Heart right ventricle (tissue), 16 donors: ENCODE results near the gene YAE1. TPM values are rescaled to one million over a fixed set of nuclear protein-coding genes. Genes with fewer than 3 reads are reported as not detected.

Experiments used
- ATAC-seq, 8 donors: fragments of 200-7000 bp; cut with Tn5 transposase; one replicate each; pipeline ENCODE4 v1.9.1; 2020; ENCODE audit warnings: mild to moderate bottlenecking in 8 of 8, moderate library complexity in 8 of 8, moderate number of reproducible peaks in 1 of 8
- DNase-seq, 2 donors: peaks; one replicate each; pipeline ENCODE4 v3.0.0-alpha.2; 2020
- H3K27ac ChIP-seq, 10 donors: fragments of 200-600 bp; sonication (generic) in 2 of 10; one replicate each; pipeline versions ENCODE4 v1.5.0 to v1.8.0; 2020 to 2022; ENCODE audit warnings: mild to moderate bottlenecking in 3 of 10
- H3K27me3 ChIP-seq, 7 donors: fragments of 200-600 bp; one replicate each; pipeline ENCODE4 v1.8.0; 2021 to 2022; ENCODE audit warnings: mild to moderate bottlenecking in 2 of 7
- H3K36me3 ChIP-seq, 9 donors: fragments of 200-600 bp; sonication (generic) in 1 of 9; one replicate each; pipeline versions ENCODE4 v1.5.0 to v1.8.0; 2020 to 2022; ENCODE audit warnings: mild to moderate bottlenecking in 2 of 9
- H3K4me1 ChIP-seq, 9 donors: fragments of 200-600 bp; sonication (generic) in 1 of 9; one replicate each; pipeline versions ENCODE4 v1.5.0 to v1.8.0; 2020 to 2022; ENCODE audit warnings: mild to moderate bottlenecking in 4 of 9
- H3K4me3 ChIP-seq, 10 donors: fragments of 200-600 bp; sonication (generic) in 2 of 10; one replicate each; pipeline versions ENCODE4 v1.5.0 to v1.8.0; 2020 to 2022; ENCODE audit warnings: mild to moderate bottlenecking in 7 of 10, moderate library complexity in 2 of 10
- H3K9me3 ChIP-seq, 11 donors: fragments of 200-600 bp in 10 of 11; sonication (generic) in 2 of 11; one replicate each; pipeline versions ENCODE4 v1.5.0 to v1.8.0; 2013 to 2022; ENCODE audit warnings: mild to moderate bottlenecking in 2 of 11, control low read depth in 1 of 11, moderate library complexity in 1 of 11
- CTCF ChIP-seq, 9 donors: fragments of 200-600 bp; sonication (generic) in 2 of 9; IDR thresholded peaks; one replicate each; pipeline versions ENCODE4 v1.5.0 to v1.8.0; 2021 to 2022; ENCODE audit warnings: antibody characterized with exemption in 9 of 9, mild to moderate bottlenecking in 5 of 9, moderate library complexity in 1 of 9
- WGBS, 2 donors: extraction: QIAGEN DNeasy Blood & Tissue Kit; methylation state at CpG; one replicate each; pipeline ENCODE4 v1.1.7; 2013; ENCODE audit warnings: inconsistent platforms in 1 of 2; 5-methylcytosine and 5-hydroxymethylcytosine counted together
- intact Hi-C, 10 donors: fragments of 100-400 bp; cut with DNase I; formaldehyde crosslinking; loops; one replicate each; pipeline versions ENCODE4 v1.11.1 to v1.14.2; 2022
- polyA plus RNA-seq, 2 donors: library from polyadenylated mRNA; stranded (reverse); fragments of 200-250 nt; gene quantifications; one replicate each; pipeline ENCODE4 v1.2.3, GENCODE V29; 2013
- total RNA-seq, 10 donors: library from RNA; stranded (reverse); fragmentation: NEBNext Ultra II Directional in 3 of 10; extraction: Animal tissue kit (Norgen Biotek cat#: 25700) in 3 of 10; gene quantifications; one replicate each; pipeline versions ENCODE4 v1.2.1 to v1.2.4, GENCODE V29; 2021 to 2023
- donor health status: Arrhythmogenic right ventricular cardiomyopathy.
- donor health status: ischemic (EF 13 %, LVEDD 7.1; RV severe dilation, severe dysfunction).
- donor health status: healthy with polysubstance abuse.
- donor health status: DM: no; HTN: yes; CAD: no.
- donor health status: DM: no; HTN: no; CAD: no.
- donor health status: ischemic (EF 25% LVEDD 6.9; RV normal size, moderate dysfunction).
- donor health status: ischemic (EF 25% LVEDD 5.7; RV mildly dilated, moderate dysfunction).
- donor health status: healthy.
- donor health status: DM: yes; HTN: yes; CAD: no.
- donor health status: Ischemic cardiomyopathy.
- donor health status: ischemic (EF 35%, LVEDD 5.7; RV mildly dilated, moderate dysfunction).
- donor health status: nonischemic (EF 11% LVEDD 7.7; RV severe dilation, severe dysfunction).
- donor health status: DM: yes; HTN: yes; CAD: no.
- donor health status: PGD.
- donor health status: ischemic (EF 29% LVEDD 5.4; RV normal size, mild dysfunction).
- donor health status: nonischemic (EF 23%, LVEDD 6.1; RV moderate dilation, normal function).

YAE1 gene
- total and polyA plus RNA-seq, 12 donors: 10.8 to 34.3 (median 16.0) TPM

DNA sequence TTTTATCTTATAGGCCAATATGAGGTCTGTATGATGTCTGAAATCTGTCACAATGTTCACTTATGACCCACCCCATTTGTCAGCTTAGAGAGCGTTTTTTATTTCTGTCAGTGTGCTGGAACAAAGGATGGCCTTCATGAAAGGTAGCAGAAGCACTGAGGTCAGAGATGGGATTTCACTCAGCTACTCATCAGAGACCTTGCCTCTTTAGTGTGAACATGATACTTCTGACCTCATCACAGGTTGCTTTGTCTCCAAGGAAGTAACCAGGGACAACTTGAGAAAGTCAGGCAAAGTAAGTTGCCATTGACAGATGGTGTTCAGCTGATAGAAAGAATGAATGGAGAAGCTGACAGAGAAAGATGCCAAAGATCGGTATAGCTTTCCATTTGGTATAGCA lies 16.3 kb downstream of the YAE1 start:
- Histone ChIP-seq H3K27me3 (no peaks in the 10 kb centered on the region), H3K4me1 (peaks cover 0 to 4% (median 0%) of the 10 kb centered on the region in 9 donors), H3K4me3 (no peak overlapping the region), H3K9me3 (no peaks in the 10 kb centered on the region), H3K36me3 (peaks cover 0 to 10% (median 0%) of the 10 kb centered on the region in 9 donors), H3K27ac (no peak overlapping the region)
- intact Hi-C loops: loop anchor here in 4 of 10 donors (5.0 to 10.0 kb wide), 3 partner anchors 40 to 472 kb away; partner anchors contain the start of gene RALA (in 1 of the 4)
- TF ChIP-seq CTCF (IDR thresholded peaks at IDR 0.05): no peak
- 87 to 91% methylated on average over 2 of the region's 2 CpGs for WGBS, 2 donors
- DNase-seq (no peak), ATAC-seq (no peak)

- WGBS, 2 donors: 80 to 84% methylated on average over 2 of the region's 2 CpGs
- no peak for TF ChIP-seq CTCF (IDR thresholded peaks at IDR 0.05)
- Histone ChIP-seq H3K36me3 (peaks cover 0 to 8% (median 0%) of the 10 kb centered on the region in 9 donors), H3K9me3 (no peaks in the 10 kb centered on the region), H3K4me3 (no peak overlapping the region), H3K27me3 (no peaks in the 10 kb centered on the region), H3K27ac (no peak overlapping the region), H3K4me1 (peaks cover 0 to 4% (median 0%) of the 10 kb centered on the region in 9 donors)
- ATAC-seq: no peak
- DNase-seq: no peak
- intact Hi-C loops: loop anchor here in 4 of 10 donors (5.0 to 10.0 kb wide), 3 partner anchors 39 to 471 kb away; partner anchors contain the start of gene RALA (in 1 of the 4)
These were observed 17.3 kb downstream of the YAE1 start for GRCh38 chr7:39583539-39583938.

GRCh38 chr7:39587393-39587792 lies 21.2 kb downstream of the YAE1 start:
- intact Hi-C loops: loop anchor here in 2 of 10 donors (5.0 to 10.0 kb wide), 2 partner anchors 35 to 467 kb away; partner anchors contain the start of gene RALA (in 1 of the 2)
- no peak overlapping the region for H3K27ac ChIP-seq
- H3K4me1 ChIP-seq: peaks cover 0 to 25% (median 12%) of the 10 kb centered on the region in 9 donors
- H3K9me3 ChIP-seq: no peaks in the 10 kb centered on the region
- ATAC-seq (no peak), DNase-seq (no peak)
- H3K27me3 ChIP-seq: no peaks in the 10 kb centered on the region
- TF ChIP-seq CTCF (IDR thresholded peaks at IDR 0.05): no peak
- H3K36me3 ChIP-seq: no peaks in the 10 kb centered on the region
- no peak overlapping the region for H3K4me3 ChIP-seq

GRCh38 chr7:39588416-39588815 lies 22.2 kb downstream of the YAE1 start:
- TF ChIP-seq CTCF (IDR thresholded peaks at IDR 0.05): no peak
- intact Hi-C loops: loop anchor here in 2 of 10 donors (5.0 to 10.0 kb wide), 2 partner anchors 34 to 466 kb away; partner anchors contain the start of gene RALA (in 1 of the 2)

More at GRCh38 chr7:39588416-39588815, 22.2 kb downstream of the YAE1 start:
- Histone ChIP-seq H3K4me1 (peaks cover 0 to 34% (median 12%) of the 10 kb centered on the region in 9 donors), H3K27ac (no peak overlapping the region), H3K9me3 (no peaks in the 10 kb centered on the region), H3K27me3 (no peaks in the 10 kb centered on the region), H3K4me3 (no peak overlapping the region), H3K36me3 (no peaks in the 10 kb centered on the region)
- 69 to 73% methylated on average over 5 of the region's 5 CpGs for WGBS, 2 donors
- ATAC-seq (no peak), DNase-seq (no peak)
